ENCODE data around the gene NEK4.

The NEK4 gene

GRCh38 chr3:52792961-52793695 lies 22.4 kb upstream of the NEK4 start:
- DNase-seq (ENCODE audit: low read depth), result no peak

GRCh38 chr3:52792413-52792812 lies 21.7 kb upstream of the NEK4 start:
- no peak for DNase-seq (ENCODE audit: low read depth)

GRCh38 chr3:52791928-52792327 lies 21.2 kb upstream of the NEK4 start:
- no peak for DNase-seq (ENCODE audit: low read depth)

GRCh38 chr3:52791366-52791765 lies 20.6 kb upstream of the NEK4 start:
- no peak for DNase-seq (ENCODE audit: low read depth)

GRCh38 chr3:52790741-52791140 lies 20.0 kb upstream of the NEK4 start:
- no peak for DNase-seq (ENCODE audit: low read depth)

GRCh38 chr3:52790337-52790736 lies 19.6 kb upstream of the NEK4 start:
- no peak for DNase-seq (ENCODE audit: low read depth)

GRCh38 chr3:52789746-52790040 lies 19.0 kb upstream of the NEK4 start:
- no peak for DNase-seq (ENCODE audit: low read depth)

- DNase-seq (ENCODE audit: low read depth), result no peak
Observed at GRCh38 chr3:52788890-52789745, 18.4 kb upstream of the NEK4 start.

- DNase-seq (ENCODE audit: low read depth), result no peak
Observed at GRCh38 chr3:52787672-52788625, 17.2 kb upstream of the NEK4 start.

GRCh38 chr3:52787246-52787645 lies 16.5 kb upstream of the NEK4 start:
- DNase-seq (ENCODE audit: low read depth), result no peak

GRCh38 chr3:52786330-52787215 lies 15.8 kb upstream of the NEK4 start:
- no peak for DNase-seq (ENCODE audit: low read depth)

GRCh38 chr3:52784931-52785590 lies 14.3 kb upstream of the NEK4 start:
- no peak for DNase-seq (ENCODE audit: low read depth)

- no peak for DNase-seq (ENCODE audit: low read depth)
Observed at GRCh38 chr3:52784021-52784621, 13.4 kb upstream of the NEK4 start.

GRCh38 chr3:52783211-52783555 lies 12.4 kb upstream of the NEK4 start:
- no peak for DNase-seq (ENCODE audit: low read depth)

- DNase-seq (ENCODE audit: low read depth), result no peak
Observed at GRCh38 chr3:52782412-52783210, 11.9 kb upstream of the NEK4 start.

- no peak for DNase-seq (ENCODE audit: low read depth)
Observed at GRCh38 chr3:52781741-52782140, 11.0 kb upstream of the NEK4 start.

- DNase-seq (ENCODE audit: low read depth), result no peak
Observed at GRCh38 chr3:52779837-52780585, 9.3 kb upstream of the NEK4 start.

- no peak for DNase-seq (ENCODE audit: low read depth)
Observed at GRCh38 chr3:52779011-52779836, 8.5 kb upstream of the NEK4 start.
